DOHH2 (cell line): ENCODE data around the gene GJA5.

Experiments
- EZH2phosphoT487 ChIP-seq: fragments of 200-600 bp; sonication (generic); IDR thresholded peaks from 2 replicates; pipeline ENCODE4 v1.6.1; 2017; ENCODE audit warnings: borderline replicate concordance, mild to moderate bottlenecking, antibody characterized with exemption, low read length, moderate library complexity, mixed read lengths
- TF ChIP-seq, protein P1 (sequence below): fragments of 200-600 bp; sonication (generic); IDR thresholded peaks from one replicate; pipeline ENCODE4 v1.5.1; 2014; ENCODE audit warnings: antibody characterized with exemption, mild to moderate bottlenecking, low read depth, low read length; ENCODE audit not compliant: poor library complexity, severe bottlenecking

DNA sequence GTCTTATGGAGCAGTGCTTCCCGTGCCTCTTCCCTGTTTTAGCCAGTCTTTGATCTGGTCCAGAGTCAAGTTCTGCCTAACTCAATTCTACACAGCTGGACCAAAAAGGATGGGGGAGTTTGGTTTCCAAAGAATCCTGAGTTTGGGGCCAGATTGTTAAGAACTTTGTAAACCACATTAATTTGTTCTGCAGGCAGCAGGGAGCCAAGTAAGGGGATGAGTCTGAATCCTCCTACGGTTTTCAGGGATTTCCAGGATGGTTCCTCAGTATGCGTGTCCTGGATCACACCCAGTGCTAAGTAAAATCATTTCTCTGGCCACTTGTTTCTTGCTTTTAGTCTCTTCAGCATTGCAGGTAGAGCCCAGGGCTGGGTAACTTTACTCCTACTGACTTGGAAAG, 26.1 kb upstream of the GJA5 start:
- TF ChIP-seq, protein P1, sequence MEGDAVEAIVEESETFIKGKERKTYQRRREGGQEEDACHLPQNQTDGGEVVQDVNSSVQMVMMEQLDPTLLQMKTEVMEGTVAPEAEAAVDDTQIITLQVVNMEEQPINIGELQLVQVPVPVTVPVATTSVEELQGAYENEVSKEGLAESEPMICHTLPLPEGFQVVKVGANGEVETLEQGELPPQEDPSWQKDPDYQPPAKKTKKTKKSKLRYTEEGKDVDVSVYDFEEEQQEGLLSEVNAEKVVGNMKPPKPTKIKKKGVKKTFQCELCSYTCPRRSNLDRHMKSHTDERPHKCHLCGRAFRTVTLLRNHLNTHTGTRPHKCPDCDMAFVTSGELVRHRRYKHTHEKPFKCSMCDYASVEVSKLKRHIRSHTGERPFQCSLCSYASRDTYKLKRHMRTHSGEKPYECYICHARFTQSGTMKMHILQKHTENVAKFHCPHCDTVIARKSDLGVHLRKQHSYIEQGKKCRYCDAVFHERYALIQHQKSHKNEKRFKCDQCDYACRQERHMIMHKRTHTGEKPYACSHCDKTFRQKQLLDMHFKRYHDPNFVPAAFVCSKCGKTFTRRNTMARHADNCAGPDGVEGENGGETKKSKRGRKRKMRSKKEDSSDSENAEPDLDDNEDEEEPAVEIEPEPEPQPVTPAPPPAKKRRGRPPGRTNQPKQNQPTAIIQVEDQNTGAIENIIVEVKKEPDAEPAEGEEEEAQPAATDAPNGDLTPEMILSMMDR, result no peak
- TF ChIP-seq EZH2phosphoT487, result no peak
